ENCODE measurements around the gene DRC7.
"Not testable (repeated sequence)": the region's sequence is repeated elsewhere in the genome, so short reads cannot be mapped to it uniquely, and the experiment has no call there.

Gene DRC7

GRCh38 chr16:57695680-57696069 is 1.1 kb downstream of the DRC7 start:
- DNase-seq, result no peak

- no peak for DNase-seq
Measured at GRCh38 chr16:57696240-57696639, 1.6 kb downstream of the DRC7 start.

- no peak for DNase-seq
Measured at GRCh38 chr16:57697896-57698537, 3.4 kb downstream of the DRC7 start.

- no peak for DNase-seq
Measured at GRCh38 chr16:57698812-57699405, 4.3 kb downstream of the DRC7 start.

- DNase-seq, result no peak
Measured at GRCh38 chr16:57699481-57699880, 4.9 kb downstream of the DRC7 start.

- DNase-seq, result no peak
Measured at GRCh38 chr16:57699899-57700298, 5.3 kb downstream of the DRC7 start.

- no peak for DNase-seq
Measured at GRCh38 chr16:57700781-57701551, 6.4 kb downstream of the DRC7 start.

GRCh38 chr16:57701759-57702371 is 7.3 kb downstream of the DRC7 start:
- no peak for DNase-seq

- DNase-seq, result no peak
Measured at GRCh38 chr16:57703416-57704010, 8.9 kb downstream of the DRC7 start.

GRCh38 chr16:57704011-57704904 is 9.7 kb downstream of the DRC7 start:
- DNase-seq, result no peak

GRCh38 chr16:57704905-57705852 is 10.6 kb downstream of the DRC7 start:
- no peak for DNase-seq

GRCh38 chr16:57706717-57707116 is 12.1 kb downstream of the DRC7 start:
- DNase-seq, result no peak

- DNase-seq, result no peak
Measured at GRCh38 chr16:57707331-57707730, 12.7 kb downstream of the DRC7 start.

- no peak for DNase-seq
Measured at GRCh38 chr16:57708168-57708567, 13.6 kb downstream of the DRC7 start.

GRCh38 chr16:57709663-57710062 is 15.1 kb downstream of the DRC7 start:
- no peak for DNase-seq

GRCh38 chr16:57711346-57711745 is 16.7 kb downstream of the DRC7 start:
- no peak for DNase-seq

- no peak for DNase-seq
Measured at GRCh38 chr16:57711993-57712392, 17.4 kb downstream of the DRC7 start.

- not testable (repeated sequence) for DNase-seq
Measured at GRCh38 chr16:57712569-57712968, 18.0 kb downstream of the DRC7 start.

- DNase-seq, result no peak
Measured at GRCh38 chr16:57713596-57713995, 19.0 kb downstream of the DRC7 start.

GRCh38 chr16:57714047-57714446 is 19.4 kb downstream of the DRC7 start:
- no peak for DNase-seq

GRCh38 chr16:57720142-57720575 is 25.6 kb downstream of the DRC7 start:
- DNase-seq, result peak; percentile 61
